Liver (tissue), 9 donors: ENCODE data around the gene INA. TPM values are rescaled to one million over a fixed set of nuclear protein-coding genes. Genes with fewer than 3 reads are reported as not detected.
A peak's percentile ranks its signal among the peaks of the same experiment; 100 is the strongest.

Source experiments
- DNase-seq: peaks from one replicate; pipeline ENCODE4 v3.0.0-alpha.2; 2017; ENCODE audit warnings: low spot score
- H3K27ac ChIP-seq, 2 donors: one replicate each; pipeline ENCODE4 v1.7.0; 2013; ENCODE audit warnings: inconsistent platforms in 2 of 2, low read length in 2 of 2, control low read depth in 1 of 2, low read depth in 1 of 2, mild to moderate bottlenecking in 1 of 2
- H3K27me3 ChIP-seq, 4 donors: one replicate each; pipeline versions ENCODE4 v1.6.1 to v1.7.0; 2013; ENCODE audit warnings: low read length in 3 of 4, inconsistent platforms in 1 of 4, mild to moderate bottlenecking in 1 of 4, moderate library complexity in 1 of 4; ENCODE audit not compliant: control insufficient read depth in 4 of 4, insufficient read depth in 4 of 4
- H3K36me3 ChIP-seq, 4 donors: one replicate each; pipeline versions ENCODE4 v1.6.1 to v1.7.0; 2013; ENCODE audit warnings: low read length in 3 of 4, mild to moderate bottlenecking in 3 of 4, low read depth in 1 of 4, moderate library complexity in 1 of 4; ENCODE audit not compliant: control insufficient read depth in 4 of 4, insufficient read depth in 3 of 4
- H3K4me1 ChIP-seq, 4 donors: one replicate each; pipeline versions ENCODE4 v1.6.1 to v1.7.0; 2013; ENCODE audit warnings: low read length in 3 of 4, mild to moderate bottlenecking in 3 of 4, moderate library complexity in 1 of 4; ENCODE audit not compliant: control insufficient read depth in 4 of 4, insufficient read depth in 4 of 4
- H3K4me3 ChIP-seq, 3 donors: one replicate each; pipeline versions ENCODE4 v1.6.1 to v1.7.0; 2013; ENCODE audit warnings: low read length in 3 of 3, control low read depth in 1 of 3, low read depth in 1 of 3, mild to moderate bottlenecking in 1 of 3
- H3K9ac ChIP-seq, 2 donors: one replicate each; pipeline ENCODE4 v1.7.0; 2013; ENCODE audit warnings: low read length in 2 of 2, mild to moderate bottlenecking in 2 of 2, moderate library complexity in 2 of 2, control low read depth in 1 of 2, low read depth in 1 of 2
- H3K9me3 ChIP-seq, 4 donors: one replicate each; pipeline versions ENCODE4 v1.6.1 to v1.7.0; 2013; ENCODE audit warnings: low read length in 3 of 4; ENCODE audit not compliant: control insufficient read depth in 4 of 4
- EGR1 ChIP-seq, 2 donors: IDR thresholded peaks; 2 replicates each; pipeline ENCODE4 v1.6.1; 2016 to 2018; ENCODE audit warnings: antibody characterized with exemption in 2 of 2, low read depth in 2 of 2
- FOXA1 ChIP-seq: IDR thresholded peaks from 2 replicates; pipeline ENCODE4 v1.6.1; 2016; ENCODE audit warnings: antibody characterized with exemption
- FOXA2 ChIP-seq: IDR thresholded peaks from 2 replicates; pipeline ENCODE4 v1.6.1; 2016; ENCODE audit warnings: antibody characterized with exemption
- GABPA ChIP-seq, 2 donors: IDR thresholded peaks in 1 of 2; conservative IDR thresholded peaks in 1 of 2; 2 replicates each; pipeline ENCODE4 v1.6.1; 2016; ENCODE audit warnings: antibody characterized with exemption in 2 of 2, mild to moderate bottlenecking in 1 of 2, moderate library complexity in 1 of 2
- HNF4A ChIP-seq, 2 donors: conservative IDR thresholded peaks; 2 replicates each; pipeline ENCODE4 v1.6.1; 2016; ENCODE audit warnings: antibody characterized with exemption in 2 of 2, mild to moderate bottlenecking in 2 of 2
- HNF4G ChIP-seq: IDR thresholded peaks from 2 replicates; pipeline ENCODE4 v1.6.1; 2016; ENCODE audit warnings: antibody characterized with exemption
- JUND ChIP-seq, 2 donors: IDR thresholded peaks; 2 replicates each; pipeline ENCODE4 v1.6.1; 2016; ENCODE audit warnings: antibody characterized with exemption in 2 of 2
- NR2F2 ChIP-seq: IDR thresholded peaks from 2 replicates; pipeline ENCODE4 v1.6.1; 2016; ENCODE audit warnings: antibody characterized with exemption
- RAD21 ChIP-seq, 2 donors: IDR thresholded peaks; 2 replicates each; pipeline ENCODE4 v1.6.1; 2016; ENCODE audit warnings: antibody characterized with exemption in 2 of 2, mild to moderate bottlenecking in 2 of 2
- RXRA ChIP-seq, 2 donors: IDR thresholded peaks; 2 replicates each; pipeline ENCODE4 v1.6.1; 2017 to 2018; ENCODE audit warnings: antibody characterized with exemption in 2 of 2, mild to moderate bottlenecking in 1 of 2
- SP1 ChIP-seq: IDR thresholded peaks from 2 replicates; pipeline ENCODE4 v1.6.1; 2018; ENCODE audit warnings: antibody characterized with exemption, mild to moderate bottlenecking
- TAF1 ChIP-seq: conservative IDR thresholded peaks from 2 replicates; pipeline ENCODE4 v1.6.1; 2016; ENCODE audit warnings: antibody characterized with exemption, mild to moderate bottlenecking
- YY1 ChIP-seq: IDR thresholded peaks from 2 replicates; pipeline ENCODE4 v1.6.1; 2016; ENCODE audit warnings: antibody characterized with exemption, mild to moderate bottlenecking
- WGBS: extraction: QIAGEN DNeasy Blood & Tissue Kit; methylation state at CpG from one replicate; pipeline ENCODE4 v1.1.7; 2013; 5-methylcytosine and 5-hydroxymethylcytosine counted together
- polyA plus RNA-seq, 2 donors: library from polyadenylated mRNA; stranded (reverse) in 1 of 2; unstranded in 1 of 2; fragments of 200-250 nt in 1 of 2; fragments of >200 nt in 1 of 2; fragmentation: Nextera tagmentation in 1 of 2; extraction: Ambion mirVana in 1 of 2; gene quantifications; one replicate each; pipeline versions ENCODE4 v1.2.1 to v1.2.3, GENCODE V29; 2013 to 2015
- total RNA-seq, 2 donors: library from RNA; depleted of rRNA; stranded (reverse); fragments of >200 nt; gene quantifications; one replicate each; pipeline ENCODE4 v1.2.3, GENCODE V29; 2014
- TF ChIP-seq, protein P1 (sequence below): IDR thresholded peaks from 2 replicates; pipeline ENCODE4 v1.6.1; 2016; ENCODE audit warnings: antibody characterized with exemption
- TF ChIP-seq, protein P2 (sequence below): fragments of 150-350 bp; IDR thresholded peaks from 2 replicates; pipeline ENCODE4 v1.5.1; 2017; ENCODE audit warnings: improper control_type of control experiment, low read depth, low read length; ENCODE audit not compliant: missing input control
- TF ChIP-seq, protein P3 (sequence below): IDR thresholded peaks from 2 replicates; pipeline ENCODE4 v1.6.1; 2016; ENCODE audit warnings: antibody characterized with exemption
- TF ChIP-seq, protein P4 (sequence below): IDR thresholded peaks from 2 replicates; pipeline ENCODE4 v1.6.1; 2016; ENCODE audit warnings: antibody characterized with exemption
- TF ChIP-seq, protein P5 (sequence below): IDR thresholded peaks from 2 replicates; pipeline ENCODE4 v1.6.1; 2016; ENCODE audit warnings: antibody characterized with exemption, mild to moderate bottlenecking
- donor health status: healthy.
- donor health status: healthy.
- donor health status: healthy.
- donor health status: healthy.
- donor health status: healthy.

The INA gene
- total and polyA plus RNA-seq, 4 donors, result not detected

DNA sequence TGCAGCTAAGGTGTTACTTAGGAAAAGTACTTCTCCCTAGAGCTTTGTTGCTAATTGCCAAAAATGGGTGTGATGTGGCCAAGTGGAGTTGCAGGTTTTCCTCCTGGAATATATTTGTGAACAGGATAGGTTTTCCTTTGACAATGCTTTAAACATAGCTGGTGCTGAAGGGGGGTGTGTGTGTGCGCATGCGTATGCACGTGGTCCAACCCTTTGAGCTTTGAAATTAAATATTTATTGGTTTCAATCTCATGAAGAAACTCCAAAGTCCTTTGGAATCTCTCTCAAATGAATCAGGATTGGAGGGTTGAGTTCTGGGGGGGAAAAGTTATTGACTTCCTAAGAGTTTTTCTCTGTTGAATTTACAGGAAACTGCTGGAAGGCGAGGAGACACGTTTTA, 11.1 kb downstream of the INA start:
- H3K27me3 ChIP-seq, result no peaks in the 10 kb centered on the region
- H3K27ac ChIP-seq, result peak overlapping the region; percentile 57 to 82
- no peaks in the 10 kb centered on the region for H3K9me3 ChIP-seq
- H3K4me1 ChIP-seq, result peaks cover 0 to 5% (median under 1%) of the 10 kb centered on the region in 4 donors
- DNase-seq, result no peak
- H3K9ac ChIP-seq, result peak overlapping the region in 1 of 2 donors; percentile 38
- TF ChIP-seq GABPA (IDR thresholded peaks at IDR 0.05 in 1 of 2, conservative IDR thresholded peaks at IDR 0.05 in 1 of 2) (no peak), YY1 (peak; percentile 37), RAD21 (IDR thresholded peaks at IDR 0.05) (no peak), JUND (IDR thresholded peaks at IDR 0.05) (no peak), HNF4G (no peak), HNF4A (conservative IDR thresholded peaks at IDR 0.05) (peak; percentile 36 to 80), EGR1 (IDR thresholded peaks at IDR 0.05; ENCODE audit: low read depth in 2 of 2) (no peak), SP1 (no peak), FOXA1 (no peak), NR2F2 (no peak), TAF1 (no peak), RXRA (IDR thresholded peaks at IDR 0.05) (peak in 1 of 2 donors; percentile 29), FOXA2 (no peak)
- TF ChIP-seq, protein P1, sequence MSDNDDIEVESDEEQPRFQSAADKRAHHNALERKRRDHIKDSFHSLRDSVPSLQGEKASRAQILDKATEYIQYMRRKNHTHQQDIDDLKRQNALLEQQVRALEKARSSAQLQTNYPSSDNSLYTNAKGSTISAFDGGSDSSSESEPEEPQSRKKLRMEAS, result peak; percentile 35
- TF ChIP-seq, protein P2, sequence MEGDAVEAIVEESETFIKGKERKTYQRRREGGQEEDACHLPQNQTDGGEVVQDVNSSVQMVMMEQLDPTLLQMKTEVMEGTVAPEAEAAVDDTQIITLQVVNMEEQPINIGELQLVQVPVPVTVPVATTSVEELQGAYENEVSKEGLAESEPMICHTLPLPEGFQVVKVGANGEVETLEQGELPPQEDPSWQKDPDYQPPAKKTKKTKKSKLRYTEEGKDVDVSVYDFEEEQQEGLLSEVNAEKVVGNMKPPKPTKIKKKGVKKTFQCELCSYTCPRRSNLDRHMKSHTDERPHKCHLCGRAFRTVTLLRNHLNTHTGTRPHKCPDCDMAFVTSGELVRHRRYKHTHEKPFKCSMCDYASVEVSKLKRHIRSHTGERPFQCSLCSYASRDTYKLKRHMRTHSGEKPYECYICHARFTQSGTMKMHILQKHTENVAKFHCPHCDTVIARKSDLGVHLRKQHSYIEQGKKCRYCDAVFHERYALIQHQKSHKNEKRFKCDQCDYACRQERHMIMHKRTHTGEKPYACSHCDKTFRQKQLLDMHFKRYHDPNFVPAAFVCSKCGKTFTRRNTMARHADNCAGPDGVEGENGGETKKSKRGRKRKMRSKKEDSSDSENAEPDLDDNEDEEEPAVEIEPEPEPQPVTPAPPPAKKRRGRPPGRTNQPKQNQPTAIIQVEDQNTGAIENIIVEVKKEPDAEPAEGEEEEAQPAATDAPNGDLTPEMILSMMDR, result no peak
- TF ChIP-seq, protein P3, sequence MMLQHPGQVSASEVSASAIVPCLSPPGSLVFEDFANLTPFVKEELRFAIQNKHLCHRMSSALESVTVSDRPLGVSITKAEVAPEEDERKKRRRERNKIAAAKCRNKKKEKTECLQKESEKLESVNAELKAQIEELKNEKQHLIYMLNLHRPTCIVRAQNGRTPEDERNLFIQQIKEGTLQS, result no peak
- TF ChIP-seq, protein P4, sequence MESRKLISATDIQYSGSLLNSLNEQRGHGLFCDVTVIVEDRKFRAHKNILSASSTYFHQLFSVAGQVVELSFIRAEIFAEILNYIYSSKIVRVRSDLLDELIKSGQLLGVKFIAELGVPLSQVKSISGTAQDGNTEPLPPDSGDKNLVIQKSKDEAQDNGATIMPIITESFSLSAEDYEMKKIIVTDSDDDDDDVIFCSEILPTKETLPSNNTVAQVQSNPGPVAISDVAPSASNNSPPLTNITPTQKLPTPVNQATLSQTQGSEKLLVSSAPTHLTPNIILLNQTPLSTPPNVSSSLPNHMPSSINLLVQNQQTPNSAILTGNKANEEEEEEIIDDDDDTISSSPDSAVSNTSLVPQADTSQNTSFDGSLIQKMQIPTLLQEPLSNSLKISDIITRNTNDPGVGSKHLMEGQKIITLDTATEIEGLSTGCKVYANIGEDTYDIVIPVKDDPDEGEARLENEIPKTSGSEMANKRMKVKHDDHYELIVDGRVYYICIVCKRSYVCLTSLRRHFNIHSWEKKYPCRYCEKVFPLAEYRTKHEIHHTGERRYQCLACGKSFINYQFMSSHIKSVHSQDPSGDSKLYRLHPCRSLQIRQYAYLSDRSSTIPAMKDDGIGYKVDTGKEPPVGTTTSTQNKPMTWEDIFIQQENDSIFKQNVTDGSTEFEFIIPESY, result no peak
- TF ChIP-seq, protein P5, sequence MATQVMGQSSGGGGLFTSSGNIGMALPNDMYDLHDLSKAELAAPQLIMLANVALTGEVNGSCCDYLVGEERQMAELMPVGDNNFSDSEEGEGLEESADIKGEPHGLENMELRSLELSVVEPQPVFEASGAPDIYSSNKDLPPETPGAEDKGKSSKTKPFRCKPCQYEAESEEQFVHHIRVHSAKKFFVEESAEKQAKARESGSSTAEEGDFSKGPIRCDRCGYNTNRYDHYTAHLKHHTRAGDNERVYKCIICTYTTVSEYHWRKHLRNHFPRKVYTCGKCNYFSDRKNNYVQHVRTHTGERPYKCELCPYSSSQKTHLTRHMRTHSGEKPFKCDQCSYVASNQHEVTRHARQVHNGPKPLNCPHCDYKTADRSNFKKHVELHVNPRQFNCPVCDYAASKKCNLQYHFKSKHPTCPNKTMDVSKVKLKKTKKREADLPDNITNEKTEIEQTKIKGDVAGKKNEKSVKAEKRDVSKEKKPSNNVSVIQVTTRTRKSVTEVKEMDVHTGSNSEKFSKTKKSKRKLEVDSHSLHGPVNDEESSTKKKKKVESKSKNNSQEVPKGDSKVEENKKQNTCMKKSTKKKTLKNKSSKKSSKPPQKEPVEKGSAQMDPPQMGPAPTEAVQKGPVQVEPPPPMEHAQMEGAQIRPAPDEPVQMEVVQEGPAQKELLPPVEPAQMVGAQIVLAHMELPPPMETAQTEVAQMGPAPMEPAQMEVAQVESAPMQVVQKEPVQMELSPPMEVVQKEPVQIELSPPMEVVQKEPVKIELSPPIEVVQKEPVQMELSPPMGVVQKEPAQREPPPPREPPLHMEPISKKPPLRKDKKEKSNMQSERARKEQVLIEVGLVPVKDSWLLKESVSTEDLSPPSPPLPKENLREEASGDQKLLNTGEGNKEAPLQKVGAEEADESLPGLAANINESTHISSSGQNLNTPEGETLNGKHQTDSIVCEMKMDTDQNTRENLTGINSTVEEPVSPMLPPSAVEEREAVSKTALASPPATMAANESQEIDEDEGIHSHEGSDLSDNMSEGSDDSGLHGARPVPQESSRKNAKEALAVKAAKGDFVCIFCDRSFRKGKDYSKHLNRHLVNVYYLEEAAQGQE, result peak; percentile 64
- no peak overlapping the region for H3K4me3 ChIP-seq
- WGBS, result 55% methylated on average over 5 of the region's 5 CpGs
- H3K36me3 ChIP-seq, result no peaks in the 10 kb centered on the region
